HepG2 (cell line): ENCODE results near the gene NSD1. TPM values are rescaled to one million over a fixed set of nuclear protein-coding genes. Genes with fewer than 3 reads are reported as not detected.
A peak's percentile ranks its signal among the peaks of the same experiment; 100 is the strongest.

Experiments
- CSRNP1 ChIP-seq: sonication (generic); formaldehyde crosslinking; IDR thresholded peaks from 2 replicates; pipeline ENCODE4 v1.8.1; 2023; ENCODE audit warnings: mild to moderate bottlenecking, missing genetic modification reagents
- FOXC1 ChIP-seq: sonication (generic); formaldehyde crosslinking; IDR thresholded peaks from 2 replicates; pipeline ENCODE4 v1.8.0; 2022; ENCODE audit warnings: mild to moderate bottlenecking, missing genetic modification reagents, borderline replicate concordance
- IRF9 ChIP-seq: sonication (generic); formaldehyde crosslinking; IDR thresholded peaks from 2 replicates; pipeline ENCODE4 v1.8.0; 2022; ENCODE audit warnings: missing genetic modification reagents, mild to moderate bottlenecking, borderline replicate concordance
- MYC ChIP-seq: sonication (generic); formaldehyde crosslinking; IDR thresholded peaks from 2 replicates; pipeline ENCODE4 v1.9.0; 2021; ENCODE audit warnings: missing genetic modification reagents, borderline replicate concordance
- PHF5A ChIP-seq: IDR thresholded peaks from one replicate; pipeline ENCODE4 v1.6.1; 2018; ENCODE audit warnings: low read depth, missing genetic modification reagents; ENCODE audit not compliant: unreplicated experiment
- SAP130 ChIP-seq: IDR thresholded peaks from 2 replicates; pipeline ENCODE4 v1.6.1; 2016; ENCODE audit warnings: low read depth
- SKIL ChIP-seq: sonication (generic); formaldehyde crosslinking; IDR thresholded peaks from 2 replicates; pipeline ENCODE4 v1.8.0; 2022; ENCODE audit warnings: missing genetic modification reagents, mild to moderate bottlenecking, moderate library complexity, borderline replicate concordance
- TEAD2 ChIP-seq: sonication (generic); formaldehyde crosslinking; IDR thresholded peaks from 2 replicates; pipeline ENCODE4 v1.9.0; 2021; ENCODE audit warnings: missing genetic modification reagents
- UBTF ChIP-seq: sonication (generic); formaldehyde crosslinking; IDR thresholded peaks from 2 replicates; pipeline ENCODE4 v1.4.0; 2020; ENCODE audit warnings: mild to moderate bottlenecking, missing genetic modification reagents
- ZBTB7B ChIP-seq: sonication (generic); formaldehyde crosslinking; IDR thresholded peaks from 2 replicates; pipeline ENCODE4 v1.4.0; 2020; ENCODE audit warnings: missing genetic modification reagents
- ZNF276 ChIP-seq: sonication (generic); formaldehyde crosslinking; IDR thresholded peaks from 2 replicates; pipeline ENCODE4 v1.4.0; 2020; ENCODE audit warnings: mild to moderate bottlenecking, low read depth, missing genetic modification reagents
- ZNF317 ChIP-seq: sonication (generic); formaldehyde crosslinking; IDR thresholded peaks from 2 replicates; pipeline ENCODE4 v1.5.0; 2020; ENCODE audit warnings: mild to moderate bottlenecking, missing genetic modification reagents
- ZNF570 ChIP-seq: sonication (generic); formaldehyde crosslinking; IDR thresholded peaks from 2 replicates; pipeline ENCODE4 v1.4.0; 2020; ENCODE audit warnings: mild to moderate bottlenecking, missing genetic modification reagents, borderline replicate concordance
- ZNF580 ChIP-seq: IDR thresholded peaks from 2 replicates; pipeline ENCODE4 v1.6.1; 2016; ENCODE audit warnings: low read depth, borderline replicate concordance
- ZNF704 ChIP-seq: sonication (generic); formaldehyde crosslinking; IDR thresholded peaks from 2 replicates; pipeline ENCODE4 v1.8.1; 2023; ENCODE audit warnings: mild to moderate bottlenecking, inconsistent platforms, moderate library complexity, missing genetic modification reagents, borderline replicate concordance
- ZNF766 ChIP-seq: sonication (generic); formaldehyde crosslinking; IDR thresholded peaks from 2 replicates; pipeline ENCODE4 v1.5.0; 2020; ENCODE audit warnings: missing genetic modification reagents, borderline replicate concordance
- polyA plus RNA-seq, 8 experiments: library from polyadenylated mRNA; depleted of rRNA in 3 of 8; stranded (reverse) in 7 of 8; unstranded in 1 of 8; fragments of >200 nt; fragmentation: Illumina TruSeq in 4 of 8; extraction: Trizol in 4 of 8; gene quantifications; 2 replicates each; pipeline versions ENCODE4 v1.2.1 to v1.2.3, GENCODE V29; 2011 to 2016; ENCODE audit warnings: low read depth in 4 of 8, missing spikeins in 1 of 8, mixed read lengths in 1 of 8; ENCODE audit not compliant: insufficient read depth in 1 of 8
- total RNA-seq, 5 experiments: library from RNA; depleted of rRNA; stranded (reverse); fragments of >200 nt; fragmentation: Illumina TruSeq; extraction: Trizol; gene quantifications; 2 replicates each; pipeline ENCODE4 v1.2.3, GENCODE V29; 2016; ENCODE audit warnings: low read depth in 1 of 5

Gene NSD1
- total and polyA plus RNA-seq, 2 of the 13 experiments (the other 11 are each of a cell fraction or from before 2014, with no cell fraction given): 0.01 to 0.09 TPM

- TF ChIP-seq ZNF704 (no peak), ZNF580 (CRISPR knock-in tag) (peak; percentile 49; the same call in 1 of the 2 replicates), ZNF276 (CRISPR knock-in tag) (no peak; the same call in 1 of the 2 replicates), PHF5A (CRISPR knock-in tag) (no peak), ZNF766 (CRISPR knock-in tag) (0 out of 2 replicates have a peak, but pooled peaks have one; percentile 43), IRF9 (CRISPR knock-in tag) (no peak; the same call in 1 of the 2 replicates), SKIL (CRISPR knock-in tag) (peak; percentile 45; the same call in 1 of the 2 replicates), UBTF (peak; percentile 59; the same call in 1 of the 2 replicates), ZBTB7B (CRISPR knock-in tag) (peak; percentile 51; the same call in 1 of the 2 replicates), CSRNP1 (CRISPR knock-in tag) (peak; percentile 57; the same call in 1 of the 2 replicates), ZNF570 (CRISPR knock-in tag) (no peak), FOXC1 (CRISPR knock-in tag) (no peak), SAP130 (CRISPR knock-in tag) (peak; percentile 69), TEAD2 (CRISPR knock-in tag) (no peak), ZNF317 (CRISPR knock-in tag) (0 out of 2 replicates have a peak, but pooled peaks have one; percentile 53), MYC (CRISPR knock-in tag) (peak; percentile 55)
Observed at GRCh38 chr5:177105691-177106476, 27.7 kb upstream of the NSD1 start (continued).
